ENCODE data around the gene ZNF541. TPM values are rescaled to one million over a fixed set of nuclear protein-coding genes. Genes with fewer than 3 reads are reported as not detected.

Gene ZNF541
- total and polyA plus RNA-seq, 2 donors (not counting 3 experiments of a cell fraction or from before 2014, with no cell fraction given): 0.03 to 0.13 TPM

GRCh38 chr19:47618771-47619170 lies 45.8 kb upstream of the ZNF541 start:
- POLR2A ChIA-PET: no interaction called here
- peaks cover 0 to 7% of the 10 kb centered on the region in 2 experiments for H3K36me3 ChIP-seq (ENCODE audit: control insufficient read depth in 2 of 2, extremely low read depth in 1 of 2, insufficient read depth in 2 of 2, low read length in 2 of 2)
- H3K4me2 ChIP-seq (ENCODE audit: insufficient read depth, low read length): no peak overlapping the region
- intact Hi-C loops (cut with micrococcal nuclease): no loop called here
- H4K20me1 ChIP-seq (replicated peaks; ENCODE audit: control insufficient read depth, extremely low read depth, insufficient read depth, low read length): peaks cover 5% of the 10 kb centered on the region
- H3K4me1 ChIP-seq (ENCODE audit: control insufficient read depth, extremely low read depth, insufficient read depth, low read length): peaks cover 1% of the 10 kb centered on the region
- CTCF ChIA-PET: no interaction called here
- BruUV-seq (replicated peaks): no TSS peak
- H3K27me3 ChIP-seq (ENCODE audit: control insufficient read depth in 2 of 2, insufficient read depth in 2 of 2, low read length in 2 of 2): no peaks in the 10 kb centered on the region
- dilution Hi-C loops (cut with MboI; ENCODE audit: extremely low pct_ligation_motif_present, low sequenced_read_pairs): no loop called here
- H3K9me3 ChIP-seq (replicated peaks; ENCODE audit: control insufficient read depth, insufficient read depth, low read length): no peaks in the 10 kb centered on the region
- H2AFZ ChIP-seq (ENCODE audit: low read depth, low read length): no peak overlapping the region
- no peak overlapping the region for H3K9ac ChIP-seq (replicated peaks; ENCODE audit: extremely low read depth, insufficient read depth, low read length)
- no peak for DNase-seq (ENCODE audit: low read depth, low spot score)
- no peak overlapping the region for H3K27ac ChIP-seq (ENCODE audit: insufficient read depth, low read depth, low read length)
- H3K9me1 ChIP-seq (replicated peaks; ENCODE audit: control insufficient read depth, extremely low read depth, insufficient read depth, low read length): no peaks in the 10 kb centered on the region
- no peak for TF ChIP-seq JUN (IDR thresholded peaks at IDR 0.05; ENCODE audit: borderline replicate concordance, insufficient read depth, insufficient read length, low read depth)
- no peak for TF ChIP-seq MAX (IDR thresholded peaks at IDR 0.05; ENCODE audit: insufficient read depth, insufficient read length)
- no peak for TF ChIP-seq MYC (IDR thresholded peaks at IDR 0.05; ENCODE audit: low read depth, low read length)
- TF ChIP-seq POLR2A (IDR thresholded peaks at IDR 0.05; ENCODE audit: low read depth, low read length): no peak
- no peak for TF ChIP-seq FOS (IDR thresholded peaks at IDR 0.05; ENCODE audit: borderline replicate concordance, insufficient read depth, low read length)
- TF ChIP-seq EZH2 (IDR thresholded peaks at IDR 0.05; ENCODE audit: borderline replicate concordance, low read depth, low read length, severe bottlenecking): no peak
- no peak for TF ChIP-seq CTCF (IDR thresholded peaks at IDR 0.05; ENCODE audit: extremely low read depth in 1 of 2, insufficient read depth in 1 of 2, low read depth in 1 of 2, low read length in 2 of 2)
- no peak for TF ChIP-seq GATA2 (IDR thresholded peaks at IDR 0.05; ENCODE audit: insufficient read depth, insufficient read length, low read depth, low read length)
- TF ChIP-seq POLR2AphosphoS5 (IDR thresholded peaks at IDR 0.05; ENCODE audit: insufficient read depth, low read depth, low read length): no peak
- no peak overlapping the region for H3K4me3 ChIP-seq (replicated peaks in 1 of 3; ENCODE audit: insufficient read depth in 1 of 3, low read depth in 1 of 3, low read length in 3 of 3)
- FAIRE-seq: no peak
- H3K79me2 ChIP-seq (ENCODE audit: control insufficient read depth, insufficient read depth, low read length): peaks cover 89% of the 10 kb centered on the region
